GM18867 (cell line): ENCODE results near the gene CDK11A.
"Not testable (repeated sequence)": the region's sequence is repeated elsewhere in the genome, so short reads cannot be mapped to it uniquely, and the experiment has no call there.

ENCODE experiments used
- ATAC-seq: cut with Tn5 transposase; IDR thresholded peaks from one replicate; pipeline ENCODE4 v1.9.1; 2021; ENCODE audit warnings: mild to moderate bottlenecking, moderate library complexity; ENCODE audit not compliant: unreplicated experiment

CDK11A gene

DNA sequence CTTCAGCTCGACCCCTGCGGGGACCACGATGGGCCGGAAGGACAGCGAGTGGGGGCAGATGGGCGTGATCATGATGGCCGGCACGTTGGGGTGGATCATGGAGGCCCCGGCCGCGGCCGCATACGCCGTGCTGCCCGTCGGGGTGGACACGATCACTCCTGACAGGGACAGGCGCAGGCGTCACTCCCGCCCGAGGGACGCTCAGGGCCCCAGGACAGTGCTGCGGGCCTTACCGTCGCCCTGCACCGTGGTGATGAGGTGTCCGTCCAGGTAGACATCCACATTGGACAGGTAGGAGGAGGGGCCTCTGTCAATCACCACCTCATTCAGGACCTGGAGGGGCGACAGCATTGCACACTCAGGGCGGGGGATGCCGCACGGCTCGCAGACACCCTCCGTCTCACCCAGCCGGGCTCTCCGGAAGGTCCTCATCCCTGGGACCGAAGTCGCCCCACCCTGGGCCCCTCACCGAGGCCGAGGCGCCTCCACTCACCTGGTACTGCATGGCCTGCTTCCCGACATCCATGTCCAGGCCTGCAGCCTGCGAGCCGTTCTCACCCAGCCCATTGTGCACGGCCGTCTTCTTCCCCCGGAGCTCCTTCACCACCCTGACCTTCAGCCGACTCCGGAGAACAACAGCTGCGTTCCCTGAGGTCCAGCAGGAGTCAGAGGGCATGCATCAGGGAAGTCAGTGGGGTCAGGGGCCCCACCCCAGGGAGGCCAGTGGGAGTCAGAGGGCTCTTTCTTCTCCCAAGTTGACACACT lies 30.1 kb upstream of the CDK11A start:
- ATAC-seq: no peak

DNA sequence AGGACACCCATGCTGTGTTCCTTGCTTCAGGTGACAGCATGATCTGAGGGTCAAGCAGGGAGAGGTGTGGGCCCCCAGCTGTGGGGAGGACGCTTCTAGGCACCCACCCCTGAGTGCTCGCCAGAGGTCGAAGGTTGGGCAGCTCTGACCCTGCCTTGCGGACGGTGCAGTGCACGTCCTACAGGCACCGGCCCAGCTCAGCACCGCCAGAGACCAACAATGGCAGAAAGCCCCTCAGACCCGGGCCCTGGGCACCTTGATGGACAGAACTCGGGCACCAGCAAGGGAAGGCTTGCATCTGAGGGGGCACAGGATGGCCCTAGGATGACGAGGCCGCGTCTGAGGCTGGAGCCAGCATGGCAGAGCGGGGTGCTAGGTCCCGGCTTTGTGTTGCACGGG lies 29.4 kb upstream of the CDK11A start:
- no peak for ATAC-seq

DNA sequence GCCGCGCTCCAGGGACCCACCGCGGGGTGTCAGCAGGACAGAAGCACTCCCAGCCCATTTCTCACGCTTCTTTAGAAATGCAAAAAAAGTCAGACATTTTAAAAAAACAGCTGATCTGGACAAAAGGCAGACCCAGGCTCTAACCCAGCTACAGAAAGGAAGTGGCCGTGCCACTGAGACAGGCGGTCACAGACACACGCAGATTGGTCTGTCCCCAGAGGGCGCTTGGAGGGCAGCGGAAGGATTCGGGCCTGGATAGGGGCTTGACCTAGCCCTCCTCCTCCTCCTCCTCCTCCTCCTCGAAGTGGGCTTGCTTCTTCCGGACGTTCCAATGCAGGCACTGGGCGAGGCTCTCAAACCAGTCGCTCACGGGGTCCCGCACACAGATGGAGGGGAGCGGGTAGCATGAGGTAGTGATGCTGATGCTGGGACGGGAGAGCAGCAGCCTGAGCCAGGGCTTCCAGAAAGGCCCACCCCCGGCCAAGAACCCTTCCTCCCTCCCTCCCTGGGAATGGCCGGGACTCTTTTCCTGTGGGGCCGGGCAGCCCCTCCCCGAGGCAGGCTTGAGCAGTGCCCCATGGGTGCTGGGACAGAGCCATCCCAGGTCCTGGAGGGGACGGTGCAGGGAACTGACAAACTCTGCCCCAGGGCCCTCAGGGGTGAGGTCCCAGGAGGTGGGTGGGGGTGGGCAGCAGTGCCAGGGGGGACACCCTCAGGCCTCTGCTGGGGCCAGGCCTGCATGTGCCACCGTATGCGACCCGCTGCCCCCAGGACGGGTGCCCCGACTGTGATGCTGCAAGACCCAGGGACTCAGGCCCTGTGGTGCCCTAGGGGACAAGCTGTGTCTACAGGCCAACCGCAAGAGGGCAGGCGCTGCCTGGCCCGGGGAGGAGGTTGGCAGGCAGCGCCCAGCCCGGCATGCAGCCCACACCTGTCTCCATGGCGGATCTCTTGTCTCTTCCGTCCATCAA lies 28.8 kb upstream of the CDK11A start:
- no peak for ATAC-seq

DNA sequence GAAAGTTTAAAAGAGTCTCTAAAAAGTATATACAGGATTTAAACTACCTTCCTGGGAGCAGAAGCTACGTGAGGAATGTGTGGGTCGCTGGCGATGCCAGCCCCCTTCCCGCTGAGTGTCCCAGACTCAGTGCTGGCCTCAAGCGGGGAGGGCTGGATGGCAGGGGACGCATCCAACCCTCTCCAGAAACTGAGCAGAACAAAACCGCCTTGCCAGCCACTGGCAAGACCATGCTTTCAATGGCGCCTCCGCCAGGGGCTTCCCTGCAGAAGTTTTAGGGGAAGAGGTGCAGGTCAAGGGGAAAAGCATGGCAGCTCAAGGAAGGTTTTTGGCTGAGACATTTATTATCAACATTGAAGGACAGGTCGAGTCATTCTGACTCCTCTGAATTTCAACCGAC lies 28.0 kb upstream of the CDK11A start:
- no peak for ATAC-seq

DNA sequence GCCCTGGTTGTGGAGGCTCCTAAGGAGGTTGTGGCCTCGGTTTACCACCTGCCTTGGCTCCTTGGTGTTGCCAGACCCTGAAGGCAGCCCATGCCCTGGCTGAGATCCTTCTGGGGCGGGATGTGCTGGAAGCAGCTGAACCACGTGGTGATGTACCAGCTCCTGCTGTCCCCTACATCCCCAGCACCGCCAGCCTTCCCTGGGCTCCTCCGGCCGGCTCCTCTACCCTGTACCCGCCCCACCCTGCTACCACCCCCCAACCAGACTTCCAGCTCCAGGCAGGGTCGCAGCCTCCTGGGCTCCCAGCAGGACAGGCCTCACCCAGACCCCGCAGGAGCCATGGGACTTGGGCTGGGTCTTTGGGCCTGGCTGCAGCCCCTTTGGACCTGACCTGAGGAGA lies 25.8 kb upstream of the CDK11A start:
- not testable (repeated sequence) for ATAC-seq

DNA sequence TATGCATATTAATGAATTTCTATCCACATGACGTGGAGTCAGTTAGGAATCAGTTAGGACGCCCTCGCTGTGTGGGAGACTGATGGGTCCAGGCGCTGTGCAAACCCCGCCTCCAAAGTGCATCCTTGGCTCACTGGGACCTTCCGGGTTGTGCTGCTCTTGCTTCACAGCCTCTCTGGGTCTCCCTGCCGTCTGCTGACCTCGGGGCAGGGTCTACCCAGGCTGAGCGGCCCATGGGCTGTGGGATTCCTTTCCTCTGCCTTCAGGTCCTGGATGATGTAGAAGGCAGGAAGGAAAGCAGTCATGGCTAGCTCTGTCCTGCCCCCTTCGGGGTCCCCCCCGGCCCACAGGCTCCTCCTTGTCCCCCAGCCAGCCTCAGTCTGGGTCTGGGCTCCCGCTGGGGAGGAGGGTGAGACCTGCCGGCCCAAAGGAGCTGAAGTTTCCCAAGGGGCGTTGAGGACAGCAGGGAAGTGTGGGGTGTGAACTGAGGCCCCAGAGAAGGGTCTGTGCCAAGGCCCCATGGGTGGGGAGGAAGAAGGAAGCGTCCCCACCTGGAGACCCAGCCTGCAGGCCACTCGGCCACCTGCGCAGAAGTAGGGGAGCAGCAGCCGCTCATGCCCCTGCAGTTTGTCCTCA lies 24.6 kb upstream of the CDK11A start:
- no peak for ATAC-seq

DNA sequence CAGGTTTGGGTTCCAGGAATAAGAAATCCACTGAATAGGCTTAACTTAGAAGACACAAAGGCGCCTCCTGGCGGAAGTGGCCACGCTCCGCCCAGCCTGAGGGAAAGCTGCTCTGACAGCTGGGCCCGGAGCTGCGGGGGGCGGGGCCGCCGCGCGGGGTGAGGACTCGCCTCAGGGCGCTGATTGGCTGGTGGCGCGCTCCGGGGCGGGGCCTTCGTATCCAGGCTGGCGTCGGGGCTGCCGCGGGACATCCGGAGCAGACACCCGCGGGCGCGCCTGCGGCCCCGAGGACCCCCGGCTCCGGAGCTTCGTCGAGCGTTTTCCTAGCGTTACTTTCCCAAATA lies 22.4 kb upstream of the CDK11A start:
- ATAC-seq: peak; percentile 78

DNA sequence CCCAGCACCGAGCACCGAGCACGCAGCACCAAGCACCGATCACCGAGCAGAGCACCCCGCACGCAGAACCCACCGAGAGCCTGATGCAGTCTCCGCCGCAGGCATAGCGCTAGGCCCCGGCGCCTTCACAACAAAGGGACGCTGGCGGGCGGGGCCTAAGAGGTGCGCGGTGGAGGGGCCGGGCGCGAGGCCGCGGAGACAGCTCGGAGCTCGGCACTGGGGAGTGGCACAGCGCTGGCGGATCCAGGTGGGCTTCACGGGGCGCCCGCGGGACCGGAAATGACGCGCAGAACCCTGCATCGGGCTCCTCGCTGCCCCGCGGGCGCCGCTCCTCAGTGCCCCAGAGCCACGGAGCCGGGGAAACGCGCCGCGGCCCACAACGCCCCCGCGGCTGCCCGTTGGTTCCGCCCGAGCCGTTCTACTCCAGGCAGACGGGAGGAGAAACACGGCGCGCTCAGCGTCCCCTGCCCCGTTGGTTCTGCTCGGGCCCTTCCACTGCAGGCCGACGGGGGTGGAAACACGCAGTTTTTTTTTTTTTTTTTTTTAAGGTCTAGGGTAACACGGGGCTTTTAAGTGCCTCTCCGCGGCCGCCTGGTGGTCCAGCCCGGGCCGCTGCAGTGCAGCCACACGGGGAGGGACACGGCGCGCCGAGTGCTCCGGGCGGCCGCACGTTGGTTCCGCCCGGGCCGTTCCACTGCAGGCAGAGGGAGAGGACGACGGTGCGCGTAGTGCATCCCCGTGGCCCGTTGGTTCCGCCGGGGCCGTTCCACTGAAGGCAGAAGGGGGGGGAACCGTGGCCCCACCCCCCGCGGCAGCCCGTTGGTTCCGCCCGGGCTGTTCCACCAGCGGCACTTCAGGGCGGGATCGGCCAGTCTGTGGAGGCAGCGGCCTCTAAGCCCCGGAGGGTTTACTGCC lies 21.8 kb upstream of the CDK11A start:
- ATAC-seq: peak; percentile 67

DNA sequence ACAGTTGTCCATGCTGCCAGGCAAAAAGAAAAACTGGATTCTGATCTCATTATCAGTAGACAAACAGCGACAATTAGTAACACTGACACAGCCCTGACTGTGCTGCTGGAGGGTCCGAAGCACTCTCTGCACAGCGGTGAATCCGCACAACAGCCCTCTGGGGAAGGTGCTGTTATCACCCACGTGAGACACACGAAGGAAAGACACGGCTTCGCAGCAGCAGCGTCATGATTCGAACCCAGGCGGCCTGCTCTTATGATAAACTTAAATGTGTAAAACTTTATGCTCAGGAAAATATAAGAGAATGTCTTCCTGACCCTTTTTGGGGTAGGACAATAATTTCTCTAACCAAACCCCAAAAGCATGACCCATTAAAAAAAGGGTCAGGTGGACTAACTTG lies 18.4 kb upstream of the CDK11A start:
- not testable (repeated sequence) for ATAC-seq

DNA sequence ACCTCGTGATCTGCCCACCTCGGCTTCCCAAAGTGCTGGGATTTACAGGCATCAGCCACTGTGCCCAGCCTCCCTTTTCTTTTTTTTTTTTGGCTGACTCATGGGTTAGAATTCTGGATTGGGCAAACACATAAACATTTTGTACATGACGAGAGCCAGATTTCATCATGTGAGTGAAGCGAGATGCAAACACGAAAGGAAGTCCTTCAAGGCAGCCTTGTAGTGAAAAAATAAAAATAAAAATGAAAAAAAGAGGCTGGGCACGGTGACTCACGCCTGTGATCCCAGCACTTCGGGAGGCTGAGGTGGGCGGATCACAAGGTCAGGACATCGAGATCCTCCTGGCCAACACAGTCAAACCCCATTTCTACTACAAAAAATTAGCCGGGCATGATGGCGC lies 16.9 kb upstream of the CDK11A start:
- ATAC-seq: not testable (repeated sequence)

DNA sequence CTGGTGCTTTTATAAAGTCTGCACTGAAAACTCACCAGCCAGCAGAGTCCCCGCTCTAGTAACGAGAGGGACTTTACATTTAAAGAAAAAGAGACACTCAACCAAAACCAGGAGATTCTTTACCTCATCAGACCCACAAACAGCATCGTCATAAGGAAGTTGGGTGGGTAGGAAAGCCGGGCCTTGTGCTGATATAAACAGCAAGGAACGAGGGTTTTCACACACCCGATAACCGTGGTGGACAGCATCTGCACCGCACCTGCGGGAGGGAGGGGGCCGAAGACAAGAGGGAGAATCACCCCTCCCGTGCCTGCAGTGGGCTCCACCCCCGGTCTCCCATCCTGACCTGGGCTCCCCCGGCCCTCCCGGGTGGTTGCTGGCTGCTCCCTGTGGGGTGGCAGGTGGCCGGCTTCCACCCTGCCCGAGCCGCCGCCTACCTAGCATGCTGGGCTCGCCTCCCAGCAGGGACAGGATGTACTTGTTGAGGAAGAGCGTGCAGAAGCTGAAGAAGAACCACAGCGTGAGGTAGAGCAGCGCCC lies 14.7 kb upstream of the CDK11A start:
- not testable (repeated sequence) for ATAC-seq

DNA sequence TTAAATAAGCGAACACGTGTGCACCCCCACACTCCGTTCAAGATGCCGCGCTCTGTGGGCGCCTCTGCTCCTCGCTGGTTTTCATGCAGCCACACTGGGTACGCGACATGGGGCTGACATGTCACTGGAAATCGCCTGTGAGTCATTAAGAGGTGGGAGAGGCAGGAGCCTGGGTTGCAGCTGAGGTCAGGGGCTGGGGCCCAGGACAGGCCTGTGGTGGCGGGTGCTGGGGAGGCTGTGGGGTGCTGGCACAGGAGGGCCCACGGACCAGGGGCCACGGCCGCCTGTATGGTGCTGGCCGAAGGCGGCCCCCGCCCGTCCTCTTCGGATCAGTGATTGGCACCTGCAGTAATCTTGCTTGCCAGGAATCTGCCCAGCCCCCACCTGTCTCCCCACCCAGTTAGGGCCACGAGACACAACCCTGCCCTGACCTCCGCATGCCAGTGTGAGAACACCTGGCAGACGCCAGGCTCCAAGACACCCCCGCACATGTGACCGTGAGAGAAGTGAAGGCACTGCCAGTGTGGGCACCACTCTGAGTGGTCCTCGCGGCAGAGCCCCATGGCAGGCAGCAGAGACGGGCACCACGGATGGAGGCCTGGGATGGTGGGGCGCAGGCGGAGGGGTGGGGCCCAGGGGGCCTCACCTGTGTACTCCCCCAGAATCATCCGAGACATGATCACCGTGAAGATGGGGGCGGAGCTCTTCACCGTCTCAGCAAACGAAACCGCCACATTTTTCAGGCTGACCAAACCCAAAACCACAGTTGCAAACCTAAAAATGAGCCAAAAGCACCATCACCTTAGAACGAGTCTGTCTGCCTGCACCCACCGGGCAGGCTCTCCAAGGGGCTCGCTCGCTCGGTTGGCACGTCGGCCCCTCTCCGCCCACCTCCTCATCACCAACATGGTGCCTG lies 13.8 kb upstream of the CDK11A start:
- ATAC-seq: peak; percentile 51

DNA sequence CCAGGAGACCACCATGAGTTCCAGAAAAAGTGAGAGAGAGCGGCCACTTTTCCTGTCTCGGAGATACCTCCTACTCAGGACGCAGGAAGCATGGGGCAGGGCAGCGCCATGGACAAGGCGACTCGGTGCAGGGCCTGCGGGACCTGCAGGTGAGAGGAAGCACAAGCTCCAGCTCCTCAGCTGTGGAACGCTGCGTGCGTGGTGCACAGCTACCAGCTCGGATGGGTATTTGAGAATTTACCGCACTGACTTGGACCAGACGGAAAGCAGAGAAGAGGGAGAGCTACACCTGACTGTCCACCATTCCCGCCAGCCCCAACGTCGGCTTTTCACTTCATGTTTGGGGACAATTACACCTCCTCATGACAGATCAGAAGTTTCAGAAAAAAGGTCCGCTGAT lies 8.2 kb upstream of the CDK11A start:
- no peak for ATAC-seq

DNA sequence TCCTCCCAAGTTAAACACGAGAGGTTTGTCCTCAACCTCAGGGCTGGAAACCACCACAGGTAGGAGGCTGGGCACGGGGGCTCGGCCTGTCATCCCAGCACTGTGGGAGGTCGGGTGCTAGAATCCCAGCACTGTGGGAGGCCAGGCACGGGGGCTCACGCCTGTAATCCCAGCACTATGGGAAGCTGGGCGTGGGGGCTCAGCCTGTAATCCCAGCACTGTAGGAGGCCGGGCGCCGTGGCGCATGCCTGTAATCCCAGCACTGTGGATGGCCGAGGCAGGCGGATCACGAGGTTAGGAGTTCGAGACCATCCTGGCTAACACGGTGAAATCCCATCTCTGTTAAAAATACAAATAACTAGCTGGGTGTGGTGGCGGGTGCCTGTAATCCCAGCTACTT lies 6.7 kb upstream of the CDK11A start:
- no peak for ATAC-seq

DNA sequence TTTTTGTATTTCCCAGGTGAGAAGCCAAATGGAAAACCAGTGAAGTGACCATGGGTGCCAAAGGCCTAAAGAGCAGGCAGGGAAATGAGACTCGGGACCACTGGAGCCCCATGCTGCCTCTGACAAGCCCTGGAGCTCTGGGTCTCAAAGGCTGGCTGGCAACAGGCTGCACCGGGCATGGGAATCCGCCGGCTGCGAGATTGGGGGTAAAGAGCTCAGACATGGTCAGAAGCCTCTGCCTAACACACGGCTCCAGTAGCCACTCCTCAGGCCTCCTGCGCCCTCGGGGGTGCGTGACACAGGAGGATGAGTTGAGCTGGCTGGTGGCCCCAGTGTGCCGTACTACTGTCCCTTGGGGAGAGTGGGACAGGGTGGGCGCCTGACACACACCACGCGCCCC lies 6.1 kb upstream of the CDK11A start:
- ATAC-seq: not testable (repeated sequence)

DNA sequence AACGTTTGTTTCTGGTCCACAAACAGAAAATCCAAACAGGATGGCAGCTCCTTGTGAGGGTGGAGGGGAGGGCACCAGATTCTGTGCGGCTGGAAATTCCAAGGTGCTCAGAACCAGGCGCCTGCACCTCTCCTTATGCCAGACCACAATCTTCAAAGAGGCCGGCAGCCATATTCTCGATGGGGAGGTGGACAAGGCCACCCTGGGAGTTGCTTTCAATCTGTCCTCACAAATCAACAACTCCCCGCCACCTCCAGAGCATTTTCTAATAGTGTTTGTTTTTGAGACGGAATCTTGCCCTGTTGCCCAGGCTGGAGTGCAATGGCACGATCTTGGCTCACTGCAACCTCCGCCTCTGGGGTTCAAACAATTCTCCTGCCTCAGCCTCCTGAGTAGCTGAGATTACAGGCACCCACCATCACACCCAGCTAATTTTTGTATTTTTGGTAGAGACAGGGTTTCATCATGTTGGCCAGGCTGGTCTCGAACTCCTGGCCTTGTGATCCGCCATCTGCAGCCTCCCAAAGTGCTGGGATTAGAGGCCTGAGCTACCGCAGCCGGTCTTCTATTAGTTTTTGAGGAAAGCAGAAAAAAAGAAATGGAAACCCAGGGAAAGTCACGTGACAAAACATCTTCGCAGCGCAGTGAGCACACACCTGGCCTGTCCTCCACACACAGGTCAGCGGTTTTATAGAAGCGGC lies 5.1 kb upstream of the CDK11A start:
- ATAC-seq: not testable (repeated sequence)

DNA sequence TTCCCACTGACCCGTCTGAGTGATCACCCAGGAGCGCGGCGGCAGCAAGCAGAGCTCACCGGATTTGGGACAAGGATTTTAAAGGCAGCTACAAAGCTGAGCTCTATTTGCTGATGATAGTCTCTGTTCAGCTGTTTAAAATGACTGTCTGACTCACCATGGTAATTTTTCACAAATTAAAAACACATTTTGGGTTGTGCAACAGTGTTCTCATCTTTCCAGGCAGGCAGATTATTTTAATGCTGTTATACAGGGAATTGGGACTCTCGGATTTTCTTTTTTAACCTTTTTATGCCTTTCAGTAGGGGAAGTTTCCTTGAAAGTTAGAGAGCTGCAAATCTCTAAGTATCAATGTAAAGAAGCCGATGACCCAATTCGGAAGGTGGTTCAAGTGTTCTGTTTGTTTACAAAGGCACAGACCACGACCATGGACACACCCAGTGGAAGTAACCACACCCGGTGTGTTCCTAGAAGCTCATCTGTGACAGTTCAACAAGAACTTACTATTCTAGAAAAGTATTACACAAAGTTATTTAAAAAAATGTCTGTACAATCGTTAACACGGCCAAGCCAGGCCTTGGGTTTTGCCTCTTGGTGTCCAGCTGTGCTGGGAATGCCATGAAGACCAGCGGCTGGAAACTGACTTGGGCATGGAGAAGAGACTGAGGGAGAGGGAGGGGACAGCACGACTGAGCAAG lies 4.3 kb upstream of the CDK11A start:
- not testable (repeated sequence) for ATAC-seq

DNA sequence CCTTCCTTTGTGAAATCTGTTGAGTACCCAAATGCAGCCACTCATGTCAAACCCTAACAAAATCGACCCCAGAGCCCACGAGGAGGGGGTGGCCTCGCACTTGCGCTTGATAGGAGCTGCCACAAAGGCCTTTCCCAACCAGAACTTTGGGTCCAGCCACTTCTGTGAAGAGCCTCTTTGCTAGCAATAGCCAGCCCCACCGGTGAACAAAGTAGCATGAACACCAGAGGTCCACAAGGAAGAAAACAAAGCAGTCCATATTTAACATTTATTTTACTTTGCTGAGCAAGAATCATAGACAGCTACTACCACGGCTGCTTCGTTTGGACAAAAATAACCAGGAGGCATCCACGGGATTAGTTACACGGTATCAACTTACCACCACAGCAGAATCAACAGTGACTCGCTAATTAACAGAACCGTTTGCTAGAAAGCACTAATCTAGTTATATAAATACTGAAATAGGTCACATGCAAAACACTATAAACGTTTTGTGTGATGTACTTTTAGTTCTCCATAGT lies 3.0 kb upstream of the CDK11A start:
- not testable (repeated sequence) for ATAC-seq
